GM12878 (cell line): ENCODE results near the gene ZFP90. TPM values are rescaled to one million over a fixed set of nuclear protein-coding genes. Genes with fewer than 3 reads are reported as not detected.

ENCODE experiments used
- ATAC-seq: fragments of 200-7000 bp; cut with Tn5 transposase; 3 replicates; pipeline ENCODE4 v1.9.1; 2020; ENCODE audit warnings: mild to moderate bottlenecking, moderate library complexity
- BruUV-seq: library from RNA; stranded (reverse); fragments of 400-500 nt; replicated peaks from 2 replicates; lab custom pipeline; 2021; lab: Mats Ljungman, UMichigan
- CTCF ChIA-PET: fragments of 300-600 bp; sonication (Branson Sonifier 250); formaldehyde crosslinking; extraction: SDS; loops from one replicate; lab custom pipeline; 2021; ENCODE audit warnings: inconsistent platforms; lab: Yijun Ruan, JAX
- POLR2A ChIA-PET: fragments of 350-600 bp; formaldehyde crosslinking; extraction: SDS; loops from one replicate; lab custom pipeline; 2021; ENCODE audit warnings: inconsistent platforms; lab: Charles Lee
- RAD21 ChIA-PET: fragments of 300-600 bp; sonication (Branson Sonifier 250); formaldehyde crosslinking; loops from one replicate; lab custom pipeline; 2023; ENCODE audit warnings: antibody characterized with exemption; ENCODE audit not compliant: unreplicated experiment; lab: Charles Lee
- SMC1A ChIA-PET: fragments of 300-600 bp; sonication (Branson Sonifier 250); formaldehyde crosslinking; loops from one replicate; lab custom pipeline; 2023; ENCODE audit not compliant: unreplicated experiment, uncharacterized antibody; lab: Charles Lee
- DNase-seq: peaks from one replicate; pipeline ENCODE4 v3.0.0-alpha.2; 2011; ENCODE audit warnings: low read depth, low spot score
- FAIRE-seq: peaks from 3 replicates; lab custom pipeline; 2011; peaks lifted over from hg19 to GRCh38; lab: Jason Lieb, UNC
- H2AFZ ChIP-seq: 2 replicates; pipeline ENCODE4 v1.6.0; 2011; ENCODE audit warnings: low read depth, low read length, control low read depth; ENCODE audit not compliant: control insufficient read depth
- H3K27ac ChIP-seq: 2 replicates; pipeline ENCODE4 v1.5.1; 2011; ENCODE audit warnings: control low read depth; ENCODE audit not compliant: control insufficient read depth, insufficient read depth
- H3K27me3 ChIP-seq, 2 experiments: replicated peaks in 1 of 2; 2 replicates each; pipeline versions ENCODE4 v1.6.0 to v1.6.1; 2011; ENCODE audit warnings: low read length in 1 of 2; ENCODE audit not compliant: control insufficient read depth in 2 of 2, insufficient read depth in 2 of 2
- H3K36me3 ChIP-seq, 2 experiments: 2 replicates each; pipeline ENCODE4 v1.5.1; 2011; ENCODE audit warnings: low read length in 1 of 2; ENCODE audit not compliant: control insufficient read depth in 2 of 2, insufficient read depth in 2 of 2
- H3K4me1 ChIP-seq: 2 replicates; pipeline ENCODE4 v1.6.1; 2011; ENCODE audit warnings: mild to moderate bottlenecking, low read length, moderate library complexity, mixed read lengths; ENCODE audit not compliant: control insufficient read depth, insufficient read depth
- H3K4me2 ChIP-seq: 2 replicates; pipeline ENCODE4 v1.6.0; 2011; ENCODE audit warnings: control low read depth; ENCODE audit not compliant: control insufficient read depth, insufficient read depth
- H3K4me3 ChIP-seq: fragments of 200-600 bp; sonication (generic); 2 replicates; pipeline ENCODE4 v1.5.1; 2016
- H3K79me2 ChIP-seq: 2 replicates; pipeline ENCODE4 v1.6.0; 2011; ENCODE audit warnings: low read length; ENCODE audit not compliant: control insufficient read depth, insufficient read depth
- H3K9ac ChIP-seq: 2 replicates; pipeline ENCODE4 v1.8.0; 2011; ENCODE audit warnings: low read length, control low read depth, mixed read lengths; ENCODE audit not compliant: control insufficient read depth, insufficient read depth
- H3K9me3 ChIP-seq: replicated peaks from 3 replicates; pipeline ENCODE4 v1.5.1; 2011; ENCODE audit warnings: mild to moderate bottlenecking, low read length; ENCODE audit not compliant: control insufficient read depth, insufficient read depth
- H4K20me1 ChIP-seq: 2 replicates; pipeline ENCODE4 v1.6.0; 2011; ENCODE audit not compliant: control insufficient read depth, insufficient read depth
- CBFB ChIP-seq: IDR thresholded peaks from 2 replicates; pipeline ENCODE4 v1.6.1; 2016; ENCODE audit warnings: antibody characterized with exemption, low read depth
- CREB1 ChIP-seq: IDR thresholded peaks from 2 replicates; pipeline ENCODE4 v1.6.1; 2012; ENCODE audit warnings: low read depth, mild to moderate bottlenecking, inconsistent platforms
- ETV6 ChIP-seq, 2 experiments: fragments of 450-650 bp in 1 of 2; IDR thresholded peaks in 1 of 2; conservative IDR thresholded peaks in 1 of 2; 2 replicates each; pipeline ENCODE4 v1.6.1; 2014; ENCODE audit warnings: antibody characterized with exemption in 1 of 2, borderline replicate concordance in 1 of 2, low read depth in 1 of 2, mild to moderate bottlenecking in 1 of 2, moderate library complexity in 1 of 2
- HDGF ChIP-seq: fragments of 450-650 bp; IDR thresholded peaks from 2 replicates; pipeline ENCODE4 v1.6.1; 2016; ENCODE audit warnings: antibody characterized with exemption
- MYB ChIP-seq: fragments of 150-350 bp; IDR thresholded peaks from 2 replicates; pipeline ENCODE4 v1.6.1; 2014; ENCODE audit warnings: mild to moderate bottlenecking, low read depth, low read length, borderline replicate concordance
- POU2F2 ChIP-seq: IDR thresholded peaks from 3 replicates; pipeline ENCODE4 v1.6.1; 2011; ENCODE audit warnings: low read depth, mild to moderate bottlenecking, low read length, borderline replicate concordance
- TCF7 ChIP-seq: IDR thresholded peaks from 2 replicates; pipeline ENCODE4 v1.6.1; 2014; ENCODE audit warnings: antibody characterized with exemption, borderline replicate concordance
- WRNIP1 ChIP-seq: IDR thresholded peaks from 2 replicates; pipeline ENCODE4 v1.6.1; 2011; ENCODE audit warnings: low read depth, low read length, improper control_type of control experiment, borderline replicate concordance
- ZNF24 ChIP-seq: fragments of 450-650 bp; IDR thresholded peaks from 2 replicates; pipeline ENCODE4 v1.6.1; 2017; ENCODE audit warnings: antibody characterized with exemption, mild to moderate bottlenecking
- WGBS: methylation state at CpG from one replicate; pipeline ENCODE4 v1.1.6; 2016; ENCODE audit warnings: low lambda C conversion rate; ENCODE audit not compliant: insufficient replicate concordance, insufficient coverage; ENCODE audit errors: missing lambda C conversion rate; 5-methylcytosine and 5-hydroxymethylcytosine counted together
- in situ Hi-C: fragments of 300-500 bp; cut with MboI; formaldehyde crosslinking; loops from 9 replicates; pipeline ENCODE4 v1.14.3; 2018; ENCODE audit warnings: mixed read lengths
- intact Hi-C: fragments of 100-400 bp; cut with micrococcal nuclease; formaldehyde crosslinking; loops from one replicate; pipeline ENCODE4 v1.14.2; 2022; ENCODE audit not compliant: unreplicated experiment
- polyA plus RNA-seq, 11 experiments: library from polyadenylated mRNA; depleted of rRNA in 4 of 11; unstranded in 6 of 11; stranded (reverse) in 5 of 11; fragments of >200 nt; fragmentation: Nextera tagmentation in 4 of 11; fragmentation: Illumina TruSeq in 1 of 11; extraction: Ambion mirVana in 4 of 11; extraction: Trizol in 1 of 11; gene quantifications; 1 replicate in 1 of 11; 2 replicates in 10 of 11; pipeline versions ENCODE4 v1.2.1 to v1.2.3, GENCODE V29; 2011 to 2016; ENCODE audit warnings: inconsistent platforms in 2 of 11, missing spikeins in 2 of 11, low read depth in 1 of 11
- small RNA-seq: library from RNA; depleted of rRNA; stranded (forward); fragments of <200 nt; gene quantifications from one replicate; pipeline ENCODE3, GENCODE V24; 2014
- total RNA-seq, 4 experiments: library from RNA; depleted of rRNA in 3 of 4; stranded (reverse); fragments of >200 nt in 3 of 4; fragmentation: Illumina TruSeq in 1 of 4; extraction: Trizol in 1 of 4; gene quantifications; 2 replicates each; pipeline versions ENCODE4 v1.2.1 to v1.2.3, GENCODE V29; 2013 to 2021
- TF ChIP-seq, protein P1 (sequence below): fragments of 450-650 bp; formaldehyde crosslinking; IDR thresholded peaks from 2 replicates; pipeline ENCODE4 v1.4.0; 2022; ENCODE audit warnings: mild to moderate bottlenecking, moderate library complexity

ZFP90 gene
- total and polyA plus RNA-seq, 10 of the 15 experiments (the other 5 are each of a cell fraction or from before 2014, with no cell fraction given): 3.3 to 20.0 (median 15.4) TPM

- no peak for TF ChIP-seq WRNIP1
- no peak for TF ChIP-seq HDGF
- TF ChIP-seq, protein P1, sequence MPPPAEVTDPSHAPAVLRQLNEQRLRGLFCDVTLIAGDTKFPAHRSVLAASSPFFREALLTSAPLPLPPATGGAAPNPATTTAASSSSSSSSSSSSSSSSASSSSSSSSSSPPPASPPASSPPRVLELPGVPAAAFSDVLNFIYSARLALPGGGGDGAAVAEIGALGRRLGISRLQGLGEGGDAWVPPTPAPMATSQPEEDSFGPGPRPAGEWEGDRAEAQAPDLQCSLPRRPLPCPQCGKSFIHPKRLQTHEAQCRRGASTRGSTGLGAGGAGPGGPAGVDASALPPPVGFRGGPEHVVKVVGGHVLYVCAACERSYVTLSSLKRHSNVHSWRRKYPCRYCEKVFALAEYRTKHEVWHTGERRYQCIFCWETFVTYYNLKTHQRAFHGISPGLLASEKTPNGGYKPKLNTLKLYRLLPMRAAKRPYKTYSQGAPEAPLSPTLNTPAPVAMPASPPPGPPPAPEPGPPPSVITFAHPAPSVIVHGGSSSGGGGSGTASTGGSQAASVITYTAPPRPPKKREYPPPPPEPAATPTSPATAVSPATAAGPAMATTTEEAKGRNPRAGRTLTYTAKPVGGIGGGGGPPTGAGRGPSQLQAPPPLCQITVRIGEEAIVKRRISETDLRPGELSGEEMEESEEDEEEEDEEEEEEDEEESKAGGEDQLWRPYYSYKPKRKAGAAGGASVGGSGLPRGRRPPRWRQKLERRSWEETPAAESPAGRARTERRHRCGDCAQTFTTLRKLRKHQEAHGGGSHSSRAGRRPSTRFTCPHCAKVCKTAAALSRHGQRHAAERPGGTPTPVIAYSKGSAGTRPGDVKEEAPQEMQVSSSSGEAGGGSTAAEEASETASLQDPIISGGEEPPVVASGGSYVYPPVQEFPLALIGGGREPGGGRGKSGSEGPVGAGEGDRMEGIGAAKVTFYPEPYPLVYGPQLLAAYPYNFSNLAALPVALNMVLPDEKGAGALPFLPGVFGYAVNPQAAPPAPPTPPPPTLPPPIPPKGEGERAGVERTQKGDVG: no peak
- TF ChIP-seq ETV6 (conservative IDR thresholded peaks at IDR 0.05 in 1 of 2, IDR thresholded peaks at IDR 0.05 in 1 of 2; ENCODE audit: borderline replicate concordance in 1 of 2, low read depth in 1 of 2): no peak
- no peak for TF ChIP-seq CREB1
- no peak for TF ChIP-seq ZNF24
- no peak for TF ChIP-seq POU2F2
- no peak for TF ChIP-seq CBFB
- TF ChIP-seq TCF7: no peak
- no peak for TF ChIP-seq MYB
- no peaks in the 10 kb centered on the region for H3K79me2 ChIP-seq
- no peaks in the 10 kb centered on the region; a peak in 1 of 4 replicates for H3K27me3 ChIP-seq
- H3K27ac ChIP-seq: no peak overlapping the region
- H3K4me1 ChIP-seq: no peaks in the 10 kb centered on the region
- DNase-seq (no peak), FAIRE-seq (no peak), ATAC-seq (no peak)
- in situ Hi-C loops: no loop called here
- ChIA-PET RAD21 (no interaction called here), SMC1A (interaction anchor here (0.8 kb wide), 1 partner anchor 26 kb away, joined by 3 read pairs; no protein-coding TSS in a partner anchor), CTCF (no interaction called here), POLR2A (no interaction called here)
- BruUV-seq: no TSS peak
- H3K36me3 ChIP-seq: no peaks in the 10 kb centered on the region
- H4K20me1 ChIP-seq: no peaks in the 10 kb centered on the region
- H2AFZ ChIP-seq: no peak overlapping the region
- H3K9ac ChIP-seq: no peak overlapping the region
- no peak overlapping the region for H3K4me3 ChIP-seq
- WGBS: 45% methylated on average over 7 of the region's 7 CpGs
- H3K9me3 ChIP-seq: no peaks in the 10 kb centered on the region; the same call in 2 of the 3 replicates
- intact Hi-C loops: no loop called here
- H3K4me2 ChIP-seq: no peak overlapping the region
These were observed 78.6 kb downstream of the ZFP90 start for GRCh38 chr16:68617734-68618133.

Small RNA genes within 50 kb of the gene (small RNA-seq; reads per million reads assigned to genes)
- gene RNU4-36P: not detected

Other genes starting within 250 kb of the ZFP90 start
- gene SLC7A6OS, start 228.3 kb upstream of the ZFP90 start, total RNA-seq (2014; rRNA removed): 16.0 and 17.7 TPM in 2 replicates
- 17.7 and 18.1 TPM in 2 replicates for gene SLC7A6OS, start 228.3 kb upstream of the ZFP90 start, total RNA-seq (2014; rRNA removed; fragmentation: Illumina TruSeq; extraction: Trizol)
- 17.7 and 22.0 TPM in 2 replicates for gene SLC7A6OS, start 228.3 kb upstream of the ZFP90 start, total RNA-seq (2021)
- gene SLC7A6OS, start 228.3 kb upstream of the ZFP90 start, polyA plus RNA-seq (2011; rRNA removed): 17.8 and 19.6 TPM in 2 replicates
- 16.0 and 16.8 TPM in 2 replicates for gene SLC7A6OS, start 228.3 kb upstream of the ZFP90 start, polyA plus RNA-seq (2014; fragmentation: Illumina TruSeq; extraction: Trizol)
- gene SLC7A6OS, start 228.3 kb upstream of the ZFP90 start, polyA plus RNA-seq (2014; fragmentation: Nextera tagmentation; extraction: Ambion mirVana): 1 to 10 TPM; 2.9 to 6.4 TPM
- gene SLC7A6OS, start 228.3 kb upstream of the ZFP90 start, polyA plus RNA-seq (2014; rRNA removed): 13.9 and 16.0 TPM in 2 replicates
- 10 to 100 TPM; 23.8 to 27.4 TPM for gene SLC7A6OS, start 228.3 kb upstream of the ZFP90 start, polyA plus RNA-seq (2016; fragmentation: Nextera tagmentation; extraction: Ambion mirVana)
- 45.8 and 48.5 TPM in 2 replicates for gene PRMT7, start 228.3 kb upstream of the ZFP90 start, total RNA-seq (2014; rRNA removed)
- 32.6 and 33.4 TPM in 2 replicates for gene PRMT7, start 228.3 kb upstream of the ZFP90 start, total RNA-seq (2014; rRNA removed; fragmentation: Illumina TruSeq; extraction: Trizol)
- 45.4 and 47.6 TPM in 2 replicates for gene PRMT7, start 228.3 kb upstream of the ZFP90 start, total RNA-seq (2021)
- gene PRMT7, start 228.3 kb upstream of the ZFP90 start, polyA plus RNA-seq (2011; rRNA removed): 40.7 and 49.3 TPM in 2 replicates
- 28.6 and 43.3 TPM in 2 replicates for gene PRMT7, start 228.3 kb upstream of the ZFP90 start, polyA plus RNA-seq (2014; fragmentation: Illumina TruSeq; extraction: Trizol)
- 1 to 10 TPM; 5.1 to 5.6 TPM for gene PRMT7, start 228.3 kb upstream of the ZFP90 start, polyA plus RNA-seq (2014; fragmentation: Nextera tagmentation; extraction: Ambion mirVana)
- 52.4 and 56.1 TPM in 2 replicates for gene PRMT7, start 228.3 kb upstream of the ZFP90 start, polyA plus RNA-seq (2014; rRNA removed)
- gene PRMT7, start 228.3 kb upstream of the ZFP90 start, polyA plus RNA-seq (2016; fragmentation: Nextera tagmentation; extraction: Ambion mirVana): 10 to 100 TPM; 36.9 to 40.7 TPM
- gene SMPD3, start 90.8 kb upstream of the ZFP90 start, total RNA-seq (2014; rRNA removed): 0.49 and 2.0 TPM in 2 replicates
- 0.76 and 0.83 TPM in 2 replicates for gene SMPD3, start 90.8 kb upstream of the ZFP90 start, total RNA-seq (2014; rRNA removed; fragmentation: Illumina TruSeq; extraction: Trizol)
- 1.5 and 1.8 TPM in 2 replicates for gene SMPD3, start 90.8 kb upstream of the ZFP90 start, total RNA-seq (2021)
- 0.04 TPM in 1 of 2 replicates, not detected in the other for gene SMPD3, start 90.8 kb upstream of the ZFP90 start, polyA plus RNA-seq (2011; rRNA removed)
- gene SMPD3, start 90.8 kb upstream of the ZFP90 start, polyA plus RNA-seq (2014; fragmentation: Illumina TruSeq; extraction: Trizol): 0.05 and 0.90 TPM in 2 replicates
- gene SMPD3, start 90.8 kb upstream of the ZFP90 start, polyA plus RNA-seq (2014; fragmentation: Nextera tagmentation; extraction: Ambion mirVana): under 1 TPM; 0.06 to 0.22 TPM
- gene SMPD3, start 90.8 kb upstream of the ZFP90 start, polyA plus RNA-seq (2014; rRNA removed): 0.99 and 1.5 TPM in 2 replicates
- 1 to 10 TPM; 1.6 to 1.7 TPM for gene SMPD3, start 90.8 kb upstream of the ZFP90 start, polyA plus RNA-seq (2016; fragmentation: Nextera tagmentation; extraction: Ambion mirVana)
- gene CDH3, start 106.0 kb downstream of the ZFP90 start, total RNA-seq (2014; rRNA removed): 0.05 and 0.34 TPM in 2 replicates
- gene CDH3, start 106.0 kb downstream of the ZFP90 start, total RNA-seq (2014; rRNA removed; fragmentation: Illumina TruSeq; extraction: Trizol): not detected in 2 replicates
- 0.13 and 0.44 TPM in 2 replicates for gene CDH3, start 106.0 kb downstream of the ZFP90 start, total RNA-seq (2021)
- 0.08 TPM in 1 of 2 replicates, not detected in the other for gene CDH3, start 106.0 kb downstream of the ZFP90 start, polyA plus RNA-seq (2011; rRNA removed)
- 0.12 TPM in 1 of 2 replicates, not detected in the other for gene CDH3, start 106.0 kb downstream of the ZFP90 start, polyA plus RNA-seq (2014; fragmentation: Illumina TruSeq; extraction: Trizol)
- not detected for gene CDH3, start 106.0 kb downstream of the ZFP90 start, polyA plus RNA-seq (2014; fragmentation: Nextera tagmentation; extraction: Ambion mirVana)
- gene CDH3, start 106.0 kb downstream of the ZFP90 start, polyA plus RNA-seq (2014; rRNA removed): 0.05 and 0.08 TPM in 2 replicates
- gene CDH3, start 106.0 kb downstream of the ZFP90 start, polyA plus RNA-seq (2016; fragmentation: Nextera tagmentation; extraction: Ambion mirVana): not detected
- gene CDH1, start 198.0 kb downstream of the ZFP90 start, total RNA-seq (2014; rRNA removed): 17.8 and 18.4 TPM in 2 replicates
- gene CDH1, start 198.0 kb downstream of the ZFP90 start, total RNA-seq (2014; rRNA removed; fragmentation: Illumina TruSeq; extraction: Trizol): 19.6 and 22.2 TPM in 2 replicates
- gene CDH1, start 198.0 kb downstream of the ZFP90 start, total RNA-seq (2021): 30.6 and 42.7 TPM in 2 replicates
- gene CDH1, start 198.0 kb downstream of the ZFP90 start, polyA plus RNA-seq (2011; rRNA removed): 1.2 and 2.2 TPM in 2 replicates
- gene CDH1, start 198.0 kb downstream of the ZFP90 start, polyA plus RNA-seq (2014; fragmentation: Illumina TruSeq; extraction: Trizol): 25.9 and 30.8 TPM in 2 replicates
- 10 to 100 TPM in 1 of 2 experiments, 1 to 10 TPM in 1; 6.7 to 10.9 TPM for gene CDH1, start 198.0 kb downstream of the ZFP90 start, polyA plus RNA-seq (2014; fragmentation: Nextera tagmentation; extraction: Ambion mirVana)
- 24.4 and 28.8 TPM in 2 replicates for gene CDH1, start 198.0 kb downstream of the ZFP90 start, polyA plus RNA-seq (2014; rRNA removed)
- 10 to 100 TPM; 13.8 to 17.0 TPM for gene CDH1, start 198.0 kb downstream of the ZFP90 start, polyA plus RNA-seq (2016; fragmentation: Nextera tagmentation; extraction: Ambion mirVana)